Fibroblast of peridontal ligament (primary cell): ENCODE measurements around the gene C2CD4D.

Source experiments
- DNase-seq: peaks from one replicate; pipeline ENCODE4 v3.0.0-alpha.2; 2010; ENCODE audit errors: extremely low read depth

C2CD4D gene

DNA sequence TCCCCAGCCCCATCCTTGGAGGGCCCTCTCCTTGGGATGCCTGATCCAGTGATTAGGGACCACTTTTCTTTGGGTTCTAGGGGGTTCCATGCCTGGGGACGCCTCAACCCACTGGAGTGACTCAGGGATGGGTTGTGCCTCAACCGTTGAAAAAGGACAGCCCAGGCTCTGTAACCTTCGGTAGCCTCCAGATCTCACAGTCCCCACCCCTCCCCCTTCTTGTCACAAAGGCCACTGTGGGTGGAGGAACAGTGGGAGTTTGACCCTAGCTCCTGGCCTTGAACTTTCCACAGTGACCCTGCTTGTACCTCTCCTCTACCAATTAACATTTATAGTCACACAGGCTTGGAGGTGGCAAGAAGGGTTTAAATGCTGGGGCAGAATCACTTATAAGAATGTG, 5.4 kb downstream of the C2CD4D start:
- DNase-seq, result no peak

- DNase-seq, result no peak
Observed at GRCh38 chr1:151833172-151833900, 6.3 kb downstream of the C2CD4D start.

GRCh38 chr1:151832318-151832980, 7.2 kb downstream of the C2CD4D start:
- DNase-seq, result peak; percentile 58

DNA sequence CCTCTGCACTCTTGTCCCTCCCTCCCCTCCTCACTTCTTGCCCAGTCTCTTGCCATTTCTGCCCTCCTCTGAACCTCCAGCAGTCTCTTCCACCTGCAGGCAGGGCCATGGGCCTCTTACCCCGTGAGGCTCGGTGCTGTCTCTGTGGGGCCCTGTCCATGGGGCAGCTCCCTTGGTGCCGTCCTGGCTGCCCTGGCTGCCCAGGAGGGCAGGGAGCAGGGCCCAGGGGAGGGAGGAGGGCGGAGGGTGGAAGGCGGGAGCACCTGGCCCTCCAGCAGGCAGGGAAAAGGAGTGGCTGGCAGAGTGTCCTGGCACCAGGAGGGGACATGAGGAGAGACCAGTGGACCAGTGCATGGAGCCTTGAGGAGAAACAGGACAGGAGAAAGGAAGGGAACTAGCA, 8.0 kb downstream of the C2CD4D start, which contains the start of gene RORC:
Gene RORC (minus strand): TSS at position 198 of the 400 bp plus-strand sequence. CDS start 38 bp downstream, at position 160.
- no peak for DNase-seq

GRCh38 chr1:151831256-151831591, 8.4 kb downstream of the C2CD4D start:
- DNase-seq, result no peak

DNA sequence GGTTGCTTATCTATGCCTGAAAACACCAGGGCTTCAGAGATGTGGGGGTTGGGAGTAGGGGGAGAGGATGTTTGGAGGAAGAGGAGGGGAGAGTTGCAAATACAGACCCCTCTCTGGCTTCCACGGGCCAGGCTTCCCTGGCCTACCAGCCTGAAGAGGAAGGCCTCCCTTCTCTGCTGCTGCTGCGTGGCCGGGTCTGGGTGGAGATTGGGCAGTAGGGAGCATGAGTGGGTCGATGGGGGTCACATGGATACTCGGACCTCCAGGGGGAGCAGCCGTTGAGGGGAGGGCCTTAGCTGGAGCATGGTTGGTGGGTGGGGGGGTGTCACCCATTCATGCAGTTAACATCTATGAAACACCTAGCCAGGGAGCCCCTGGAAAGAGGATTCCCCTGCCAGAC, 9.6 kb downstream of the C2CD4D start:
- no peak for DNase-seq

DNA sequence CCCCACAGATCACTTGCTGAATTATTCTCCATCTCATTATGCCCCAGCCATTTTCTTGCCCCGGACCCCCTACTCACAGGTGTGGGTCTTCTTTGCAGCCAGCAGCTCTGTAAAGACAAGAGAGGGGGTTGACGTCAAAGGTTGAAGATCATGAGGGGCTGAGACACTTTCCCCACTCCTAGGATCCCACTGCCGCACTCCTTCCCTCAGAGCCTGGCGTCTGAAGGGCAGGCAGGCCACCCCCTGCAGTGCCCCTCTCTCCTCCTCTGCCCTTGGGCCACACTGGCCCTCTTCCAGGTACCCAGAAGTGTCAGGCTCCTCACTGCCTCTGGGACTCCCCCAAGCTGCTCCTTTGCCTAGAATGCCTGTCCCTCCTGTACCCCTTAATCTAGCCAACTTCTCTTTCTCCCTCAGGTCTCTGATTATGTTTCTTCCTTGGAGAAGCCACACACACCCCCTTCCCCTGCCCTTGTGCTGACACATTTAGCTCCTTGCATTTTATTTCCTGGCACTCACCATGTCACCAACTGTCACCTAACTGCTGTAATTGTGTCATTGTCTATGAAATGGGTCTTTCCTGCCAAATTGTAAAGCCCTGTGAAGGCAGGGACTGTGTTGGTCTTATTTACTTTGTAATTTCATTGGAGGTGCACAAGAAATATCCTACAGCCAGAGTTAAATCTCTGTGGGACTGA, 10.1 kb downstream of the C2CD4D start:
- DNase-seq, result no peak

GRCh38 chr1:151828921-151829320, 10.7 kb downstream of the C2CD4D start:
- no peak for DNase-seq

DNA sequence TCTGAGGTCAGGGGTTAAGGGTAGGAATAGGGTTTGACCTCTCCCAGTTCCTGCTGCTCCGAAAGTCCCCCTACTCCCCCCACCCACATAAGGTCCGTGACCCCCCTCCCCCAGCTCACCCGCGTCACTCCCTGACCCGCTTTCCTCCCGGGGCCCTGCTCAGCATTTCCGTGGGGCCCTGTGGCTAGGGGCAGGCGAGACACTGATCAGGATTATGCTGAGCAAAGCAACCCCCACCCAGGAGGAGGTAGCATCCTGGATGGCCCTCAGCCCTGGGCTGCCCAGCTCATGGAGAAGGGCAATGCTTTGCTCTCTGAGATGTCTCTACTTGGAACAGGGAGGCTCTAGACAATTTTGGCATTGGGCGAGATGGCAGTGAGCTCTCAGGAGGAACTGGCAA, 11.8 kb downstream of the C2CD4D start:
- no peak for DNase-seq

GRCh38 chr1:151825751-151826660, 13.6 kb downstream of the C2CD4D start:
- no peak for DNase-seq

- DNase-seq, result no peak
Observed at GRCh38 chr1:151825204-151825603, 14.4 kb downstream of the C2CD4D start.

GRCh38 chr1:151823175-151823574, 16.4 kb downstream of the C2CD4D start:
- DNase-seq, result no peak

GRCh38 chr1:151822404-151822803, 17.2 kb downstream of the C2CD4D start:
- no peak for DNase-seq

DNA sequence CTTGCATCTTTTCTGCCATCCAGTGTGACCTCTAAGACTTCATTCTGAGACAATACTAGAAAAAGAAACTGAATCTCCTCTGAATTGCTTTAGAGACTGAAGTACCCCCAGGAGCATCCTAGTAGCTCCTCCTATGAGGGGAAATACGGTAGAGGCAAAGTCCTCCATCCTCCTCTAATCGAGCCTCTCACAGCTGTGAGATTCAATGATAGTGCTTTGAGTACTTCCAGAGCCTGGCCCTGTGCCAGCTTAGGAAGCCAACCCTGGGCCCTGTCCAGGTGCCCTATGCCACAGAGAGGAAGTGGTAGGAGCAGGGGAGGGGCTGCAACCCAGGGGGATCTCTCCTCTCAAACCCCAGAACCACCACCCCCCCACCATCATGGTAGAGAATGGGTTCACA, 18.7 kb downstream of the C2CD4D start:
- no peak for DNase-seq

DNA sequence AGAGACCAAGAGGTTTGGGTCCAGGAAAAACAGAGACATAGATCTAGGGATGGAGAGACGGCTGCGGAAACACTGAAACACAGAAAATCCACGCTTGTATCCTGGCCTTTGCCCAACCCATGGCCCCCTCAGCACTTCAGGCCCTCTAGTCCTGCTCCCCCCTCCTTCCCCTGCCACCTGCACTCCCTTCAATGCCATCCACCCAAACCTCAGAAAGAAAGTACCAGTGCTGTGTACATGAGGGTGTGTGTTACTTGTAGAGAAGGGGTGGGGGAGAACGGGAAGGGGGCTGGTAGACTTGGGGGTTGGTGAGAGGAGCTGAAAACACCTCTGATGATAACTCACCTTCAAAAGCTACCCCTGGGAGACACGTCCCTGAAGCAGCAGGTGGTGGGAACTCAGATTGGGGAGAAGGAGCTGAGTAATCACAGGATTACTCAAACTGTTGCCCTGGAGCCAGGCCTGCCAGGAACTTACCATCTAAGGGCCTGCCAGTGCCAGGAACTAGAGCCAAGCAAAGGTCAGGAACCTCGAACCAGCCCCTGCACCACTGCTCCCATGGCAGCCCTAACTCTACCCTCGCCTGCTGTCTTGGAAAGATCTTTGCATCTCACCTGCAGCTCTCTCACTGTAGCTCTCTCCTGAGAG, 19.5 kb downstream of the C2CD4D start:
- DNase-seq, result no peak

GRCh38 chr1:151819227-151819835, 20.3 kb downstream of the C2CD4D start:
- no peak for DNase-seq

DNA sequence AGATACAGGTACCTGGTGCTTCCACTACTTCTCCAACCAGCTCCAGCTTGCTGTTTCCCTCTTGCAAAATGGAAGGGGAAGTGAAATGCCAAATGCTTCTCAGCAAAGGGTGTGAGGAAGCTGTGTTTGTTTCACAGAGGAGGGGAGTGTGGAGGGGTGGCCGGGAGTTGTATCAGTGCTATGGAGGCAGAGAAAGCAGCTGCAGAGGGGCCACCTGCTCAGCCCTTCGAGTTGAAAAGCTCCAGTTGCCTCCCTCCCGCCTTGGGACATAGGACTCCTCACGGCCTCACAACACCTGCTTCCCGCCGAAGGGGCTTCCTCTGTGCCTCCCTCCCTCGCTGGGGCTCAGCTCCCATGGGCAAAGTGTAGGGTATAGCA, 22.3 kb downstream of the C2CD4D start:
- DNase-seq, result no peak

DNA sequence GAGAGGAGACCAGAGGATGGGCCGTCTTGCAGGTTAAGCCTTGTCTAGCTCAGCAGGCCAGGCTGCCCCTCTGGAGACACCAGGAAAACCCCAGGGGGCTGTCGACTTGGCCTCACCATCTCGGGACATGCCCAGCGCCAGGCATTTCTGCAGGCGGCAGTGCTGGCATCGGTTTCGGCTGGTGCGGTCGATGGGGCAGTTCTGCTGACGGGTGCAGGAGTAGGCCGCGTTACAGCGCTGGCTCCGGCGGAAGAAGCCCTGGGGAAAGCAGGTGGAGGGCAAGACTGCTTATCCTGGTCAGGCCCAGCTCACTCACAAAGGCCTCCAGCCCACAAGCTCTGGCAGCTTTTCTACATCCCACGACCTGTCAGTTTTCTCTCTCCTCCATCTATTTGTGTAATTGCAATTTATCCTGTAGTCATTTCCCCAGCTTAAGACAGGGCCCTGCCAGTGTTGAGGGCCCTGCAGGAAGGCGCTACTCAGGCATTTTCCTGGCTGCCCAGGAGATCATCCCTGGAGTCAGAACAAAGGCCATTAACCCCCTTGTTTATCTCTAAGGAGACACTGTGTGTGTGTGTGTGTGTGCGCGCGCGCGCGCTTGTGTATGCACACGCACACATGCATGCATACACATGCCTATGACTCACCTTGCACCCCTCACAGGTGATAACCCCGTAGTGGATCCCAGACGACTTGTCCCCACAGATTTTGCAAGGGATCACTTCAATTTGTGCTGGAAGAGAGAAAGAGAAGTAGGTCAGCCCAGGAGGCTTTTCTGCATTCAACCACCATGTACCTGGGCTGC, 22.9 kb downstream of the C2CD4D start:
- no peak for DNase-seq

DNA sequence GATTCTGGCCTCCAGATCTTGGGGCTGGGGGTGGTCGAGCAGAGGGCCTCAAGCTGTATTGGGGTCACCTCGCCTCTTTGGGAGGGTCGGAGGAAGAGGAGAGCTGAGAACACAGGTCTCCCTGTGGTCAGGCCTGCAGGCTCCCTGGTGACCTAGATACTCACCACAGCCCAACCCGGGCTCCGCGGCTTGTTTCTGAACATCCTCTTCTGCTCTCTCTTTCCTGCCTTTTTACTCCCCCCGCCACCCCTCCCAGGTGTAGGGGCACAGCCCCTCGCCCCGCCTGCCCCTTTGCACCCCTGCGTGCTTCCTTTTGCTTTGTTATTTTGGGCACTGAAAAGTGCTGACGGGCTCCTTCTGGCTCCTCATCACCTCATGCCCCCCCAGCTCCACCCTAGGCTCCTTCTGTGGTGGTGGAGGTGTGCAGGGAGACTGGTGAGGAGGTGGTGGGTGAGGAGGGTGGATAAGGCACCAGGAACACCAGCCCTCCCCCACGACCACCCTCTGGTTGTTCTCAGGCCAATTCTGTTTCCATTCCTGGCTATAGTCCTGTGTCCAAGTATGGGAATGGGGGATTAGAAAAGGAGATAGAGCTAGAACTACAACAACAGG, 23.8 kb downstream of the C2CD4D start:
- DNase-seq, result no peak
